Fibroblast of skin of left quadriceps (primary cell): ENCODE results near the gene F7.

ENCODE experiments used
- DNase-seq, 2 experiments: peaks; one replicate each; pipeline ENCODE4 v3.0.0-alpha.2; 2013; ENCODE audit warnings: low read depth in 2 of 2

The F7 gene

DNA sequence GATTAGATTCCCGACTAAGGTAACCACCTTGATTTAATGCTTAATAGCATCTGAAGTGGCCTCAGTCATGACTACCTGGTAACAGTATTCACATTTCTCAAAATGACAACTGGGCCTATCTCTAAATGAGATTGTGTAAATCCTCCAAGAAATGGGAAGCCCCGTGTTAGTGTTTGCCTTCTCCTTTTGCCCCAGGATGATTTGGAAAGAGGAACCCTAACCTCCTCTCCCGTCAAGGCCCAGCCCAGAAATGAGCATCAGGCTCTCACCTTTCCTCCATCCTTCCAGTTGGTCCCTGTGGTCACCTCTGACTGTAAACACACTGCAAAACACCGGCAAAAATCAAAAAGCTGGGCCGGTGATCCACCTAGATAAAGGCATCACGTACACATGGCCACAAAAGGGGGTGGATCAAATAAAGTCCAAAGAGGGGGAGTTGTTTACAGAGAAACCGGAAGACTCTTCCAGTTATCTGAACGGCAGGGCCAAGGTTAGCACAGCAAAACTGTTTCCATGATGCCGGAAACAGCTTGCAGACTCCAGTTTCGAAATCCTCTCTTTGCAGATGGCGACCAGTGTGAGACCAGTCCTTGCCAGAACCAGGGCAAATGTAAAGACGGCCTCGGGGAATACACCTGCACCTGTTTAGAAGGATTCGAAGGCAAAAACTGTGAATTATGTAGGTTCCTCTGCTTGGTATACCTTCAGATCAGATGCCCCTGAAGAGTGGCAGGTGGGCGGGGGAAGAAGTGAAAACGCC lies 33.4 kb downstream of the F7 start:
- no peak for DNase-seq

DNA sequence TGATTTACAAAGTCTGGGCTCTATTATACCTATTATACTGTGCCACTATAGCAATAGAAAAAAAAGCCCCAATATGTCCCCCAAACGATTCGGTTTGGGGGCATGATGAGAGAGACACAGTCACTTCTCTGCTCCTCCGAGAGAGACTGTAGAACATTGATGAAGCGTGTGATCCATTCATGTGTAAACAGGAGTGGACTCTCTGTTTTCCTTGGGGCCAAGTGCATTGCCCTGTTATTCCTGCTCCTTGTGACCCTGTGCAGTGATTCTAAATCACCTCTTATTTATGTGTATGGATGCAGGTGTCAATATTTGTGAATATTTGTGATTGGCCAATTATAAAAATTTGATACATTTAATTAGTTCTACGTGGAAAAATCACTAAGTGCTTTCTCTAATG lies 34.0 kb downstream of the F7 start:
- DNase-seq: no peak

GRCh38 chr13:113140677-113141600 lies 35.3 kb downstream of the F7 start:
- no peak for DNase-seq

DNA sequence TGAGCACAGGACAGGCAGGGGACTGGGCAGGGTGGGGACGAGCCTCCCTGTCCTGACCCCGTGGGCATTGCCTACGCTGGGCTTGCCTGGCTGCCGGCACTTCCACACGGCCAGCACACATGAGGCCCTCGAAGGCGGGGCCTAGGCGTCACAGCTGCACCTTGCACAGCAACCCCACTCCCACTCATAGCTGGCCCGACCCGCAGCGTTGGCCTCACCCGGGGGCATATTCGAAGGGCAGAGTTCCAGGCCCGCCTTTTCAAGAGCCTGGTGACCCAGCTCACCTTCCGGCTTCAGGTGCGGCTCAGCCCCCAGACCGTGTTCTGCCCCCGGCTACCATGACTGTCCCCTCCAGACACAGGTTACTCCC lies 36.0 kb downstream of the F7 start:
- DNase-seq: no peak

DNA sequence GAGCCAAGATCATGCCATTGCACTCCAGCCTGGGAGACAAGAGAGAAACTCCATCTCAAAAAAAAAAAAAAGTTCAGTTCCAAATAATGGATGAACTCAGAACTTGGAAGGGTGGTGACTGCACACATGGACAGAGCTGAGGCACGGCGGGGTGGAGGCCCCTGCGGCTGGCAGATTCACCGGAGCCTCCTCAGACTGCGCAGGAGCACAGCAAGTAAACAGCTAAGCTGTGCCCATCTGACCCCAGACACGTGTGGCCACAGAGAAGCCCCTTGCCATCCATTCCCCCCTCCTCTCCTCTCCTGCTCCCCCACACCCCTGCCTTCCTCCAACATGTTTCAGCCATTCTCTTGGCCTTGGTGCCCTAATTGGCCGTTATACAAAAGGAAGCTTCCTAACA lies 37.3 kb downstream of the F7 start:
- DNase-seq: no peak

GRCh38 chr13:113143466-113144254 lies 38.1 kb downstream of the F7 start:
- DNase-seq: no peak

- DNase-seq: no peak
These were observed 38.7 kb downstream of the F7 start for GRCh38 chr13:113144255-113144629.

- DNase-seq: no peak
These were observed 39.9 kb downstream of the F7 start for GRCh38 chr13:113145496-113145895.

- DNase-seq: no peak
These were observed 40.5 kb downstream of the F7 start for GRCh38 chr13:113145911-113146598.

- no peak for DNase-seq
These were observed 41.2 kb downstream of the F7 start for GRCh38 chr13:113146750-113147149.

- DNase-seq: no peak
These were observed 41.6 kb downstream of the F7 start for GRCh38 chr13:113147206-113147605.

GRCh38 chr13:113148407-113148806 lies 42.8 kb downstream of the F7 start:
- DNase-seq: no peak

DNA sequence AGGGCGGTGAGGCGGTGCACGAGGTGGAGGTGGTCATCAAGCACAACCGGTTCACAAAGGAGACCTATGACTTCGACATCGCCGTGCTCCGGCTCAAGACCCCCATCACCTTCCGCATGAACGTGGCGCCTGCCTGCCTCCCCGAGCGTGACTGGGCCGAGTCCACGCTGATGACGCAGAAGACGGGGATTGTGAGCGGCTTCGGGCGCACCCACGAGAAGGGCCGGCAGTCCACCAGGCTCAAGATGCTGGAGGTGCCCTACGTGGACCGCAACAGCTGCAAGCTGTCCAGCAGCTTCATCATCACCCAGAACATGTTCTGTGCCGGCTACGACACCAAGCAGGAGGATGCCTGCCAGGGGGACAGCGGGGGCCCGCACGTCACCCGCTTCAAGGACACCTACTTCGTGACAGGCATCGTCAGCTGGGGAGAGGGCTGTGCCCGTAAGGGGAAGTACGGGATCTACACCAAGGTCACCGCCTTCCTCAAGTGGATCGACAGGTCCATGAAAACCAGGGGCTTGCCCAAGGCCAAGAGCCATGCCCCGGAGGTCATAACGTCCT lies 43.4 kb downstream of the F7 start:
- no peak for DNase-seq

GRCh38 chr13:113149711-113150549 lies 44.3 kb downstream of the F7 start:
- DNase-seq: no peak

DNA sequence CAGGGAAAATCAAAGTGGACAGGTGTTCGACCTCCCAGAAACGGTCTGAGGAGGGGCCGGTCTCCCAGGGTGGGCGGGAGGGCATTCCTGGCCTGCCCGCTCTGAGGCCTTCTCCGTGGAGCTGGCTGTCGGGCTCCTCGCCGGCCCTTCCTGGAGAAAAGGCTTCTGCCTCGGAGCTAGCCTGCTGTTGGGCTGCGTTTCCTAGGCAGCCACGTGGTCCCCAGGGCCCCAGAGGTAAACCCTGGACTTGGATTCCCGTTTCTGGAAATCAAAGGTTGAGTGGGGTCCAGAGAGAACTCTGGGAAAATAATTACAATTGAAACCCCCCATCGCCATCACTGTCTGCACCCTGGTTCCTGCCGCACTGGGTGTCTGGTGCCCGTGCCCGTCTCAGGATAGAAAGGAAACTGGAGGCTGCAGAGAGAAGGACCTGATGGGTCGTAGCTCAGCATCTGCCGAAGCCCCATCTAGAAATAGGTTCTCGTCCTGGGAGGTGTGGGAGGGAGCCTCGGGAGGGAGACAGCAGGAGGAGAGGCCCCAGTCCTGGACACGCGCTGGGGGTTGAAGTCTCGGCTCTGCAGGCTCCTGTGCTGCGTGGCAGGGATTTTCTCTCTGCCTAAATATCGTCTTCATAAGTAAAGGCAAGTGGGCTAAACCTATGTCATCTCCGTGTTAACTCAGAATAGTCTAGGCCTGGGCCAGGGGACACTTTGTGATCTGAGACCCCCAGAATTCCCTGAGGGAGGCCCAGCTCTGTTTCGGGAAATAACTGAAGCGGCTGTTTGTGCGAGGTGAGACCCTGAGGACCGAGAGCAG lies 45.2 kb downstream of the F7 start:
- no peak for DNase-seq

GRCh38 chr13:113151745-113152690 lies 46.4 kb downstream of the F7 start:
- DNase-seq: peak; percentile 40 to 45

DNA sequence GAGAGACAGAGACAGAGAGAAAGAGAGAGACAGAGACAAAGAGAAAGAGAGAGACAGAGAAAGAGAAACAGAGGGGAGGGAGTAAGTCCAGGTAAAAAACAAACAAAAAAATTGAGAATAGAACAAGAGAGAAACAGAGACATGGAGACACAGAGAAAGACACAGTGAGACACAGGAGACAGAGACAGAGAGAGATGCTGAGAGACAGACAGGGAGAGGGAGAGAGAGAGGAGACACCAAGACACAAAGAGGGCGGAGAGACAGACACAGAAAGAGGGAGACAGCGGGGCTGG lies 47.0 kb downstream of the F7 start:
- no peak for DNase-seq

DNA sequence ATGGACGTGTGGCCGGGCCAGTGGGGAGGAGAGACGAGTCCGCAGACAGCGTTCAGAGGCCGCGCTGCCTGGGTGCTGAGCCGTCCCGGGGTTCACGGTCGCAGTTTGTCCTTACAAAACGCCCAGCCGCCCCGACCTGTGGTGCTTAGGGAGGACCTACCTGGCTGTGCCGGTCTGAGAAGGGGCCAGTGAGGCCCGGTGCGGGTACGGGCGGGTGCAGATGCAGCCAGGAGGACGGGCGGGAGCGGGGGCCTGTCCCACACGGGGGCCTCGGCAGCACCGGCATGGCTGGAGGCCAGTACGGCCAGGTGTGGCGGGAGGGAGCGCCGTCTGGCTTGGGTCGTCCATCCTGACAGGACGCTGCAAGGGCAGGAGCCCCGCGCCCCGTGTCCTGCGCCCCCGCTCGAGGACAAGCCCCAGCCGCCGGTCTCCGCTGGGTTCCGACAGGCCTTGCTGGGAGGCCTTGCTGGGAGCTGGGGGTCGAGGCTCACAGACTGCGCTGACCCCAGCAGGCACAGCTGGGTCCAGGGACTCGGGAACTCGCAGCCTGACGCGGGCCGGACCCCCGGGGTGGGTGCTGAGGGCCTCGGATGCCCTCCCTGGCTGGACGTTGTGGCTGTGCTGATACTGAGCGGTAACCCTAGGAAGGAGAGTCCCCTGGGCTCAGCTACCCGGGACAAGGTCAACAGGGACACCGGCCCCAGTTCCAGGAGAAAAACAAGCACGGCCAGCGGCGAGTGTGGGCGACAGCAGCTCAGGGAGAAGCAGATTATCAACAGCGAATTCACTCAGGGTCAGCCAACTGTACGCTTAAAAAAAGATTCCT lies 47.6 kb downstream of the F7 start:
- no peak for DNase-seq
